ENCODE measurements around the gene B4GALT6.

GRCh38 chr18:31716362-31716761 is 32.0 kb upstream of the B4GALT6 start:
- TF ChIP-seq CTCF (IDR thresholded peaks at IDR 0.05; ENCODE audit: insufficient read depth, low read depth, low read length) (no peak), EZH2 (IDR thresholded peaks at IDR 0.05; ENCODE audit: insufficient read depth, low read length) (no peak)
